ENCODE data around the gene ABTB1. TPM values are rescaled to one million over a fixed set of nuclear protein-coding genes. Genes with fewer than 3 reads are reported as not detected.

The ABTB1 gene
- total and polyA plus RNA-seq, 4 donors: 9.7 to 14.1 (median 10.9) TPM

GRCh38 chr3:127650236-127650635 is 22.5 kb upstream of the ABTB1 start:
- H3K27me3 ChIP-seq (ENCODE audit: control insufficient read depth in 4 of 4, insufficient read depth in 4 of 4, low read length in 3 of 4): no peaks in the 10 kb centered on the region
- H3K4me1 ChIP-seq (ENCODE audit: control insufficient read depth in 4 of 4, insufficient read depth in 4 of 4, low read length in 3 of 4): peaks cover 0 to 6% (median 3%) of the 10 kb centered on the region in 4 donors
- 93% methylated on average over 4 of the region's 4 CpGs for WGBS
- DNase-seq (ENCODE audit: low spot score): no peak
- no peak overlapping the region for H3K9ac ChIP-seq (ENCODE audit: low read depth in 1 of 2, low read length in 2 of 2)
- no peak overlapping the region for H3K27ac ChIP-seq (ENCODE audit: low read depth in 1 of 2, low read length in 2 of 2)
- TF ChIP-seq FOXA2 (IDR thresholded peaks at IDR 0.05) (no peak), HNF4A (conservative IDR thresholded peaks at IDR 0.05) (no peak), ATF3 (IDR thresholded peaks at IDR 0.05) (no peak), RAD21 (IDR thresholded peaks at IDR 0.05) (no peak), JUND (IDR thresholded peaks at IDR 0.05) (no peak), ZBTB33 (IDR thresholded peaks at IDR 0.05) (no peak), YY1 (IDR thresholded peaks at IDR 0.05) (no peak), RXRA (IDR thresholded peaks at IDR 0.05) (no peak), FOXA1 (IDR thresholded peaks at IDR 0.05) (no peak), SP1 (IDR thresholded peaks at IDR 0.05) (no peak), HNF4G (IDR thresholded peaks at IDR 0.05) (no peak), GABPA (IDR thresholded peaks at IDR 0.05 in 1 of 2, conservative IDR thresholded peaks at IDR 0.05 in 1 of 2) (no peak), MAX (IDR thresholded peaks at IDR 0.05) (no peak), CTCF (IDR thresholded peaks at IDR 0.05; ENCODE audit: low read depth, low read length, missing input control) (no peak), NR2F2 (IDR thresholded peaks at IDR 0.05) (no peak), EGR1 (IDR thresholded peaks at IDR 0.05; ENCODE audit: low read depth in 2 of 2) (no peak), REST (IDR thresholded peaks at IDR 0.05) (no peak), TAF1 (conservative IDR thresholded peaks at IDR 0.05) (no peak)
- no peaks in the 10 kb centered on the region for H3K36me3 ChIP-seq (ENCODE audit: control insufficient read depth in 4 of 4, insufficient read depth in 3 of 4, low read depth in 1 of 4, low read length in 3 of 4)
- no peaks in the 10 kb centered on the region for H3K9me3 ChIP-seq (ENCODE audit: control insufficient read depth in 4 of 4, low read length in 3 of 4)
- no peak overlapping the region for H3K4me3 ChIP-seq (ENCODE audit: low read depth in 1 of 3, low read length in 3 of 3)

All from liver (tissue), 9 donors.